H9 (cell line): ENCODE results near the gene SIGLEC9. TPM values are rescaled to one million over a fixed set of nuclear protein-coding genes. Genes with fewer than 3 reads are reported as not detected.

Experiments used
- DNase-seq: peaks from one replicate; pipeline ENCODE4 v3.0.0-alpha.2; 2017
- H2AFZ ChIP-seq: one replicate; pipeline ENCODE4 v1.6.1; 2013; ENCODE audit warnings: mild to moderate bottlenecking, low read length, control low read depth, moderate library complexity
- H2AK5ac ChIP-seq: 2 replicates; pipeline ENCODE4 v1.6.1; 2013; ENCODE audit warnings: low read length, control low read depth, mixed read lengths; ENCODE audit not compliant: insufficient read length
- H2BK120ac ChIP-seq: one replicate; pipeline ENCODE4 v1.6.1; 2013; ENCODE audit warnings: low read depth, mild to moderate bottlenecking, low read length, control low read depth, inconsistent platforms; ENCODE audit not compliant: poor library complexity, severe bottlenecking
- H2BK12ac ChIP-seq: 2 replicates; pipeline ENCODE4 v1.6.1; 2013; ENCODE audit warnings: low read length, control low read depth, mixed read lengths, low read depth; ENCODE audit not compliant: insufficient read length
- H2BK15ac ChIP-seq: 2 replicates; pipeline ENCODE4 v1.6.1; 2013; ENCODE audit warnings: low read depth, low read length, control low read depth
- H2BK20ac ChIP-seq: one replicate; pipeline ENCODE4 v1.6.1; 2013; ENCODE audit warnings: low read depth, mild to moderate bottlenecking, low read length, control low read depth, inconsistent platforms; ENCODE audit not compliant: poor library complexity, severe bottlenecking
- H2BK5ac ChIP-seq: 2 replicates; pipeline ENCODE4 v1.6.1; 2013; ENCODE audit warnings: low read length, control low read depth, mixed read lengths; ENCODE audit not compliant: insufficient read length
- H3K14ac ChIP-seq: 2 replicates; pipeline ENCODE4 v1.6.1; 2013; ENCODE audit warnings: low read length, control low read depth; ENCODE audit not compliant: insufficient read depth
- H3K18ac ChIP-seq: 2 replicates; pipeline ENCODE4 v1.6.1; 2013; ENCODE audit warnings: low read depth, mild to moderate bottlenecking, mixed read lengths, low read length, control low read depth; ENCODE audit not compliant: insufficient read length
- H3K23ac ChIP-seq: 2 replicates; pipeline ENCODE4 v1.6.1; 2013; ENCODE audit warnings: low read length, control low read depth, mixed read lengths, low read depth; ENCODE audit not compliant: insufficient read length
- H3K23me2 ChIP-seq: 2 replicates; pipeline ENCODE4 v1.6.1; 2013; ENCODE audit warnings: low read depth, mild to moderate bottlenecking, mixed read lengths, low read length, control low read depth; ENCODE audit not compliant: insufficient read length, poor library complexity, severe bottlenecking
- H3K27ac ChIP-seq: 2 replicates; pipeline ENCODE4 v1.5.1; 2013; ENCODE audit warnings: low read length, control low read depth, mixed read lengths, low read depth; ENCODE audit not compliant: insufficient read length
- H3K27me3 ChIP-seq: 2 replicates; pipeline ENCODE4 v1.6.1; 2013; ENCODE audit warnings: low read length, control low read depth, inconsistent platforms; ENCODE audit not compliant: insufficient read depth
- H3K4ac ChIP-seq: 2 replicates; pipeline ENCODE4 v1.6.1; 2013; ENCODE audit warnings: low read depth, mild to moderate bottlenecking, control low read depth, inconsistent platforms, low read length, moderate library complexity
- H3K4me1 ChIP-seq: 2 replicates; pipeline ENCODE4 v1.6.1; 2013; ENCODE audit warnings: low read length, control low read depth, inconsistent platforms; ENCODE audit not compliant: insufficient read depth
- H3K4me2 ChIP-seq: 2 replicates; pipeline ENCODE4 v1.6.1; 2013; ENCODE audit warnings: low read length, control low read depth, mixed read lengths; ENCODE audit not compliant: insufficient read length, insufficient read depth
- H3K56ac ChIP-seq: 2 replicates; pipeline ENCODE4 v1.6.1; 2013; ENCODE audit warnings: low read depth, mild to moderate bottlenecking, mixed read lengths, low read length, control low read depth; ENCODE audit not compliant: insufficient read length
- H3K79me1 ChIP-seq: 2 replicates; pipeline ENCODE4 v1.6.1; 2013; ENCODE audit warnings: low read depth, mild to moderate bottlenecking, moderate library complexity, low read length, control low read depth, inconsistent platforms; ENCODE audit not compliant: insufficient read depth, poor library complexity, severe bottlenecking
- H3K79me2 ChIP-seq: 2 replicates; pipeline ENCODE4 v1.6.1; 2013; ENCODE audit warnings: low read length, control low read depth, inconsistent platforms; ENCODE audit not compliant: insufficient read depth
- H3K9ac ChIP-seq: 2 replicates; pipeline ENCODE4 v1.6.1; 2013; ENCODE audit warnings: low read length, control low read depth, mixed read lengths; ENCODE audit not compliant: insufficient read length; ENCODE audit errors: extremely low read depth
- H3K9me3 ChIP-seq: one replicate; pipeline ENCODE4 v1.6.1; 2013; ENCODE audit warnings: low read depth, low read length, inconsistent platforms; ENCODE audit not compliant: control insufficient read depth
- H3T11ph ChIP-seq: one replicate; pipeline ENCODE4 v1.6.1; 2013; ENCODE audit warnings: mild to moderate bottlenecking, low read length, control low read depth, inconsistent platforms
- H4K20me1 ChIP-seq: one replicate; pipeline ENCODE4 v1.6.1; 2013; ENCODE audit not compliant: control insufficient read depth, insufficient read length, insufficient read depth
- H4K5ac ChIP-seq: 2 replicates; pipeline ENCODE4 v1.6.1; 2013; ENCODE audit warnings: low read depth, mild to moderate bottlenecking, mixed read lengths, low read length, control low read depth; ENCODE audit not compliant: insufficient read length
- H4K8ac ChIP-seq: replicated peaks from 2 replicates; pipeline ENCODE4 v1.6.1; 2013; ENCODE audit warnings: low read length, control low read depth, mixed read lengths, low read depth; ENCODE audit not compliant: insufficient read length
- H4K91ac ChIP-seq: 2 replicates; pipeline ENCODE4 v1.6.1; 2013; ENCODE audit warnings: low read depth, mild to moderate bottlenecking, moderate library complexity, mixed read lengths, low read length, control low read depth; ENCODE audit not compliant: insufficient read length
- H3K27ac Mint-ChIP-seq, 3 experiments: 2 replicates in 2 of 3; 3 replicates in 1 of 3; pipeline ENCODE4 v1.8.0; 2020 to 2021; ENCODE audit warnings: mixed read lengths in 3 of 3, mild to moderate bottlenecking in 1 of 3, moderate library complexity in 1 of 3
- H3K27me3 Mint-ChIP-seq: 2 replicates; pipeline ENCODE4 v1.8.0; 2021; ENCODE audit warnings: low read depth, mild to moderate bottlenecking, moderate library complexity, mixed read lengths
- H3K36me3 Mint-ChIP-seq, 3 experiments: 2 replicates in 2 of 3; 3 replicates in 1 of 3; pipeline ENCODE4 v1.8.0; 2020 to 2021; ENCODE audit warnings: low read depth in 3 of 3, mixed read lengths in 3 of 3; ENCODE audit not compliant: insufficient read depth in 1 of 3
- H3K4me1 Mint-ChIP-seq, 2 experiments: 2 replicates each; pipeline ENCODE4 v1.8.0; 2020; ENCODE audit warnings: mixed read lengths in 2 of 2
- H3K4me3 Mint-ChIP-seq, 2 experiments: 2 replicates in 1 of 2; 3 replicates in 1 of 2; pipeline ENCODE4 v1.8.0; 2020 to 2021; ENCODE audit warnings: mild to moderate bottlenecking in 2 of 2, mixed read lengths in 2 of 2, moderate library complexity in 1 of 2
- H3K9me3 Mint-ChIP-seq, 2 experiments: 2 replicates in 1 of 2; 3 replicates in 1 of 2; pipeline ENCODE4 v1.8.0; 2020; ENCODE audit warnings: mild to moderate bottlenecking in 2 of 2, mixed read lengths in 2 of 2, moderate library complexity in 1 of 2
- CTCF ChIP-seq: fragments of 200-600 bp; sonication (generic); conservative IDR thresholded peaks from 3 replicates; pipeline ENCODE4 v1.8.0; 2021; ENCODE audit warnings: antibody characterized with exemption, mild to moderate bottlenecking
- WGBS: extraction: QIAGEN DNeasy Blood & Tissue Kit; methylation state at CpG from one replicate; pipeline ENCODE4 v1.1.7; 2013; ENCODE audit warnings: missing lambda C conversion rate, low lambda C conversion rate, mixed read lengths; ENCODE audit not compliant: insufficient read length; ENCODE audit errors: extremely low coverage; 5-methylcytosine and 5-hydroxymethylcytosine counted together
- total RNA-seq: library from RNA; stranded (reverse); gene quantifications from 2 replicates; pipeline ENCODE4 v1.2.1, GENCODE V29; 2021

Gene SIGLEC9
- total RNA-seq, 1 experiment from 2014 or later: not detected

- Histone ChIP-seq H2AFZ (no peak overlapping the region), H2AK5ac (no peak overlapping the region), H4K91ac (no peak overlapping the region), H3K27ac (no peak overlapping the region), H3K56ac (no peak overlapping the region), H4K8ac (no peak overlapping the region), H3K14ac (no peak overlapping the region), H3K9ac (no peak overlapping the region), H3K79me2 (no peaks in the 10 kb centered on the region), H3K4ac (no peak overlapping the region), H3K79me1 (no peaks in the 10 kb centered on the region), H2BK5ac (no peak overlapping the region), H3K18ac (no peak overlapping the region), H3K23me2 (no peaks in the 10 kb centered on the region), H3K23ac (no peak overlapping the region), H2BK120ac (no peak overlapping the region), H2BK12ac (no peak overlapping the region), H4K20me1 (no peaks in the 10 kb centered on the region), H3T11ph (no peak overlapping the region), H3K9me3 (no peaks in the 10 kb centered on the region), H3K27me3 (no peaks in the 10 kb centered on the region), H2BK20ac (no peak overlapping the region), H3K4me2 (no peak overlapping the region), H4K5ac (no peak overlapping the region), H3K4me1 (no peaks in the 10 kb centered on the region), H2BK15ac (no peak overlapping the region)
- Mint-ChIP-seq H3K27me3 (peaks cover 5% of the 10 kb centered on the region), H3K36me3 (no peaks in the 10 kb centered on the region; a peak in 1 of 7 replicates), H3K4me1 (peaks cover 17 to 28% of the 10 kb centered on the region in 2 experiments), H3K27ac (no peak overlapping the region), H3K9me3 (no peaks in the 10 kb centered on the region), H3K4me3 (no peak overlapping the region)
- DNase-seq: no peak
- no CpG with 5 or more reads among the region's 16 CpGs for WGBS
- no peak for TF ChIP-seq CTCF
Measured at GRCh38 chr19:51091895-51092873, 32.5 kb upstream of the SIGLEC9 start.
